HG02870 (cell line): ENCODE data around the gene ENOX1.

ENCODE experiments used
- ATAC-seq: cut with Tn5 transposase; IDR thresholded peaks from one replicate; pipeline ENCODE4 v1.9.1; 2021; ENCODE audit warnings: mild to moderate bottlenecking, moderate library complexity; ENCODE audit not compliant: unreplicated experiment

Gene ENOX1

GRCh38 chr13:43744261-43745031, 42.3 kb downstream of the ENOX1 start:
- ATAC-seq = no peak

GRCh38 chr13:43742911-43743310, 43.9 kb downstream of the ENOX1 start:
- ATAC-seq = no peak

GRCh38 chr13:43737392-43737923, 49.3 kb downstream of the ENOX1 start:
- ATAC-seq = no peak

- no peak for ATAC-seq
Measured at GRCh38 chr13:43732726-43733125, 54.0 kb downstream of the ENOX1 start.

GRCh38 chr13:43731296-43731695, 55.5 kb downstream of the ENOX1 start:
- no peak for ATAC-seq

GRCh38 chr13:43730642-43731041, 56.1 kb downstream of the ENOX1 start:
- ATAC-seq = no peak

- ATAC-seq = no peak
Measured at GRCh38 chr13:43728421-43728820, 58.4 kb downstream of the ENOX1 start.

DNA sequence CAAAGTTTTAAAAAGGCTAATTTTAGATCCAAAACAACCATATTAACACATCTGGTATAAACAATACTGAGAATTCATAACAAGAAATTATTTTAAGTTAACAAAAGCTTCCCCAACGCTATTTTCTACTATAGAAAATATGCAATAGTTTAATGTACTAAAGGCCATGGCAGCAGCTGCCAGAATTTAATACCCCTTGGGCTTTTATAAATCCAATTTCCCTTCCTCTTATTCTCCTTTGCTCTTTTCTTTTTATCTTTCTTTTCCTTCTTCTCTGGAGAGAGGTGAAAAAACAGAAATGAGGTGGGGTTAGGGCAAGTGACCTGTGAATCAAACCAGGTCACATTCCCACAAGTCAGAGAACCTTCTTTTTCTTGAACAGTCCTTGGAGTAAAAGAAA, 58.9 kb downstream of the ENOX1 start:
- no peak for ATAC-seq

DNA sequence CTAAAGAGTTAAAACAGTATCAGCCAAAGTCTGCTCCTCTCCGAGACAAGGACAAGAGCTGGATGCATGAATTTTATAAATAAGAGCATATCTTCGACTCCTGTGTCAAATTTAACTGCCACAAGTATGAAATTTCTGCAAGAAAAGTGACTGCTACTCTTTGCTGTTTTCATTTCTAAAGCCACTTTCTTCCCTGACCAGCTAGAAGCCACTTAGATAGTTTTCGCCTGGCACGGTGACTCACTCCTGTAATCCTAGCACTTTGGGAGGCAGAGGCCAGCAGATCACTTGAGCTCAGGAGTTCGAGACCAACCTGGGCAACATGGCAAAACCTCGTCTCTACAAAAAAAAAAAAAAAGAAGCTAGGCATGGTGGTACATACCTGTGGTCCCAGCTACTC, 61.3 kb downstream of the ENOX1 start:
- ATAC-seq = no peak

GRCh38 chr13:43720780-43721397, 65.9 kb downstream of the ENOX1 start:
- ATAC-seq = no peak

DNA sequence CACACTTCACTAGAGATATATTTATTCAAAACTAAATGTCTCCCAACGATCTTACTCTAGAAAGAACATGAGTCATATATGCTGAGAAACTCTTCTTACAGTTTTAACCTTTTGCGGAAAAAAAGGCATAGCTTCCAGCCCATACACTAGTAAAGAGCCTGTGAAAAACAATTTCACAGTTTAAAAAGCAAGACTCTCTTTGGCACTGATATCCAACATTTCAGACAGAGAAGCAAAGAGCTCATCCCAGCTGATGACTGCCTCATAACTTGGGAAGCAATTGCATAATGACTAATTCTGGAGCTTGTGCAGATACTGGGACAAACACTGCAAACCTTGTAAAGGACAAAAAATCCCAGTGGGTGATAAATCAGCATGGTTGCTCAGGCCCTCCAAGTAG, 88.0 kb downstream of the ENOX1 start:
- ATAC-seq = no peak

DNA sequence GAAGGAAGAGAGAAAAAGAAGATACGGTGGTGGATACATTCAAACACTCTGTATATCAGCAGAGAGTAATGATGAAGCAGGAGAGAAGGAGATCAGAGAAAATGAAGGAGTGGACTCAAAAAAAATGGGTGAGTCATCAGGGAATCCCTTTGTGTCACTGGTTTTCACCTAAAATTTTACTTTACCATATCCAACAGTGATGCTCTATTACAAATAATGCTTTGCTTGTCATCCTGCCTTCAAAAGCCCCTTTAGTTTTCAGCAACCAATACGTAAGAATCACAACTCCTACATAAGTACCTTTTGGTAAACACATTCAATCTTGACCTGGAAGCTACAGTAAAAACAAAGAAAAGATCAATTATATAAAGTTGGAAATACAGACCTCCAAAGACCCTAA, 88.8 kb downstream of the ENOX1 start:
- no peak for ATAC-seq

GRCh38 chr13:43697323-43697722, 89.4 kb downstream of the ENOX1 start:
- no peak for ATAC-seq

DNA sequence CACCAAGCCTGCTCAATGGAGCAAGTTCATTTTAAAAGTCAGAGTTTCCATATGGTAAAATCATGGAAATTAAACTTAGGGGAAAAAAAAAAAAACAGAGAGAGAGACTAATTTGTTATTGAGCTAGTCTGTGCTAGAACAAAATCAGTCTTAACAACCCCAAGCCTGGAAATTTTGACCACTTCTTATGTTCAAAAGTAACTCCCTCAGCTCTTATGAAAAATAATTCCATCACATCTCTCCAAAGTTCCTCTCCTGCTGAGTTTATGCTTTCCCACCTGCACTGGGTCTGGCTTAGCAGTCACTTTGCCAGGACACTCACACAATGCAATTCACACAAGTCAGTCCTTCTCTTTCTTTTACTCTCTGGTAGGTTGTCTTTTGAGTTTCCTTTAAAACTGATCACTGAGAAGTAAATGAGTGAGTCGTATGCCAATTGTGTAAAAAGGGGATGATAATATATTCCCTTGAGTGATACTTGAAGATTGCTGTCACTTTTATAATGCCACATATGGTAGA, 92.6 kb downstream of the ENOX1 start:
- no peak for ATAC-seq

- no peak for ATAC-seq
Measured at GRCh38 chr13:43693639-43694038, 93.1 kb downstream of the ENOX1 start.

DNA sequence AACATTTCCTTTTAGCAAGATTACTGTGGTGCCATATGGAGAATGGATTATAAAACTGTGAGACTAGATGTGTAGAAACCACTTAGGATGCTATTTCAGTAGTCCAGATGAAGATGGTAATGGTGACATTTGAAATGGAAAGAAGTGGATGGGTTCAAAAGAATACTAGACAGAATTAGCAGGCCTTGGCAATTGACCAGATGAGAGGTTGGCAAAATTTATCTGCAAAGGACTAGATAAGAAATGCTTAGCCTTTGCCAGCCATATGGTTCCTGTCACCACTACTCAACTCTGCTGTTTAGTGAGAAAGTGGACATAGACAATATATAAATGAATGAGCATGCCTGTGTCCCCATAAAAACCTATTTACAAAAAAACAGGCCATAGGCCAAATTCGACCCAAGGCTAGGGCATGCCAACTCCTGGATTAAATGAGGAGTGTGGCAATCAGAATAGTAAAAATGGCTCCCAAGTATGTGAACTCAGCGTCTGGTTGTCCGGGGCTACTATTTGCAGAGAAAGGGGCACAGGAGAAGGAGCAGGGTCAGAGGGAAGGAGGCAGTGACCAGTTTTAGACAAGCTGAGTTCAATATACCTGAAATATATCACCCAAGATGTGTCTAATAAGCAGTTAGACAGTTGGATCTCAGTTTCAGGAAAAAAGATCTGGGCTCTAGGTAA, 98.4 kb downstream of the ENOX1 start:
- no peak for ATAC-seq

DNA sequence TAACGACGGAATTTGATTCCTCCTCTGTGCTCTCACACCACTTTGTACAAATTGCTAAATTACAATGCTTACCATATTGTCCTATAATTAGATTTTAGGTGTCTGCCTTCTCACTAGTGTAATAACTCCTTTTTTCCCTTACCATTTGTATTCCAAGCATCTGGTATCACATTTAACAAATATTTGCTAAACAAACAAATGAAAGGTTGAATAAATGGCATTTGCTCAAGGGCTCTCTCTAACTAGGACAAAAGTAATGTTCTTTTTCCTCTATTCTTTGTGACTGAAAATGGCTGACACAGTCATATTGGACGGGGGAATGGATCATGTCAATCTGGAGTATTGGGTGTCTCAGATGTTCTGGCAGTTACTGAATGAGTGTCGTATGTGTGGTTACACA, 99.7 kb downstream of the ENOX1 start:
- no peak for ATAC-seq

DNA sequence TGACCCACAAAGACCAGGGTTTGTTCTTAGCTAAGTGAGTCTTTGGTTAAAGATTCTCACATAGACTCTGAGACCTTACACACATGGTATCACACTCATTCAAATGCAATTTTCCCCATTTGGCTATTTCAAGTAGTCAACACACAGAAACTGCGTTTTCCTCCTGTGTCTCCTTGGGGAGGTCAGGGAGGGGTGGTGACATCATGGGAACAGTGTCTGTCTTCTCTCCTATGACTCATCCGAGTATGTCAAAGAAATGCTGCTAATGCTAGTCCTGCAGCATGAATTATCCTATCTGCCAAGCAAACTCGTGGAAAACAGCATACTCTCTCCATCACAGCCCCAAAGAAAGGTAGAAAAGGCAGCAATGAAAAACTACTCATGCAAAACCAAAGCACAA, 100.2 kb downstream of the ENOX1 start:
- ATAC-seq = no peak

- no peak for ATAC-seq
Measured at GRCh38 chr13:43684963-43685725, 101.6 kb downstream of the ENOX1 start.

GRCh38 chr13:43682701-43683100, 104.1 kb downstream of the ENOX1 start:
- ATAC-seq = no peak

GRCh38 chr13:43676320-43676719, 110.5 kb downstream of the ENOX1 start:
- ATAC-seq = peak; percentile 99
